ENCODE results near the gene PHF1. TPM values are rescaled to one million over a fixed set of nuclear protein-coding genes. Genes with fewer than 3 reads are reported as not detected.
"Not testable (repeated sequence)": the region's sequence is repeated elsewhere in the genome, so short reads cannot be mapped to it uniquely, and the experiment has no call there.

PHF1 gene
- total RNA-seq (10 to 100 TPM; 55.5 to 70.6 (median 65.4) TPM), polyA plus RNA-seq (76.4 TPM)
- long read RNA-seq, donor 1, transcript PHF1-202 (15 exons, 2,330 nt): major isoform, 18 of 66 reads
- long read RNA-seq, donor 1, transcript PHF1-211 (15 exons, 1,752 nt): minor isoform, 10 of 66 reads
- long read RNA-seq, donor 1, partial matches to known transcripts: 19 of 66 reads
- long read RNA-seq, donor 1, other reads (novel, unspliced or antisense): 18 of 66 reads
- long read RNA-seq, donor 2, transcript PHF1-202 (15 exons, 2,330 nt): major isoform, 26 of 77 reads
- long read RNA-seq, donor 2, transcript PHF1-211 (15 exons, 1,752 nt): minor isoform, 13 of 77 reads
- long read RNA-seq, donor 2, partial matches to known transcripts: 11 of 77 reads
- long read RNA-seq, donor 2, other reads (novel, unspliced or antisense): 26 of 77 reads
- long read RNA-seq, donor 3, transcript PHF1-211 (15 exons, 1,752 nt): minor isoform, 27 of 154 reads
- long read RNA-seq, donor 3, transcript PHF1-202 (15 exons, 2,330 nt): major isoform, 34 of 154 reads
- long read RNA-seq, donor 3, partial matches to known transcripts: 38 of 154 reads
- long read RNA-seq, donor 3, other reads (novel, unspliced or antisense): 52 of 154 reads
- long read RNA-seq, donor 4, transcript PHF1-202 (15 exons, 2,330 nt): major isoform, 28 of 64 reads
- long read RNA-seq, donor 4, transcript PHF1-211 (15 exons, 1,752 nt): minor isoform, 10 of 64 reads
- long read RNA-seq, donor 4, partial matches to known transcripts: 11 of 64 reads
- long read RNA-seq, donor 4, other reads (novel, unspliced or antisense): 15 of 64 reads

GRCh38 chr6:33410711-33411631 lies at the start of gene PHF1:
Gene PHF1 (plus strand): TSS chr6:33411014. CDS start chr6:33412264, 1,250 bp downstream.
- no peaks in the 10 kb centered on the region for H3K4me1 ChIP-seq (ENCODE audit: control insufficient read depth, insufficient read depth, low read length)
- DNase-seq (peak in 2 of 3 donors; percentile 88 to 91), ATAC-seq (peak; percentile 74 to 76)
- 1% methylated on average over 64 of the region's 67 CpGs for WGBS
- H3K9me3 ChIP-seq (ENCODE audit: control insufficient read depth, low read length): no peaks in the 10 kb centered on the region
- no peaks in the 10 kb centered on the region for H3K27me3 ChIP-seq (ENCODE audit: control insufficient read depth, insufficient read depth)
- intact Hi-C loops (cut with DNase I): no loop called here
- peak within 1 kb of the TSS; percentile 99 for H3K4me3 ChIP-seq (ENCODE audit: low read length)
- H3K27ac ChIP-seq (ENCODE audit: low read length): peak within 1 kb of the TSS; percentile 99

GRCh38 chr6:33363486-33363885 lies 47.3 kb upstream of the PHF1 start:
- 79% methylated on average over 12 of the region's 12 CpGs for WGBS
- H3K4me3 ChIP-seq (ENCODE audit: low read length); ATAC-seq; H3K27me3 ChIP-seq (ENCODE audit: control insufficient read depth, insufficient read depth); H3K27ac ChIP-seq (ENCODE audit: low read length); intact Hi-C loops (cut with DNase I); H3K9me3 ChIP-seq (ENCODE audit: control insufficient read depth, low read length); H3K4me1 ChIP-seq (ENCODE audit: control insufficient read depth, insufficient read depth, low read length); DNase-seq: not testable (repeated sequence)

GRCh38 chr6:33364475-33365205 lies 46.2 kb upstream of the PHF1 start:
- H3K4me1 ChIP-seq (ENCODE audit: control insufficient read depth, insufficient read depth, low read length); H3K27ac ChIP-seq (ENCODE audit: low read length); DNase-seq; H3K9me3 ChIP-seq (ENCODE audit: control insufficient read depth, low read length); H3K4me3 ChIP-seq (ENCODE audit: low read length); H3K27me3 ChIP-seq (ENCODE audit: control insufficient read depth, insufficient read depth); intact Hi-C loops (cut with DNase I): not testable (repeated sequence)
- 25% methylated on average over 7 of the region's 8 CpGs for WGBS
- peak; percentile 25 to 44 for ATAC-seq

GRCh38 chr6:33365206-33365971 lies 45.4 kb upstream of the PHF1 start:
- DNase-seq; intact Hi-C loops (cut with DNase I): not testable (repeated sequence)

GRCh38 chr6:33367009-33367714 lies 43.7 kb upstream of the PHF1 start:
- 81% methylated on average over 8 of the region's 8 CpGs for WGBS
- Histone ChIP-seq H3K4me3 (ENCODE audit: low read length) (no peak overlapping the region), H3K27ac (ENCODE audit: low read length) (no peak overlapping the region), H3K4me1 (ENCODE audit: control insufficient read depth, insufficient read depth, low read length) (no peaks in the 10 kb centered on the region), H3K9me3 (ENCODE audit: control insufficient read depth, low read length) (no peaks in the 10 kb centered on the region), H3K27me3 (ENCODE audit: control insufficient read depth, insufficient read depth) (no peaks in the 10 kb centered on the region)
- no peak for ATAC-seq
- DNase-seq: no peak
- intact Hi-C loops (cut with DNase I): no loop called here

More at GRCh38 chr6:33365206-33365971, 45.4 kb upstream of the PHF1 start:
- H3K27me3 ChIP-seq (ENCODE audit: control insufficient read depth, insufficient read depth); H3K9me3 ChIP-seq (ENCODE audit: control insufficient read depth, low read length); H3K4me3 ChIP-seq (ENCODE audit: low read length); H3K4me1 ChIP-seq (ENCODE audit: control insufficient read depth, insufficient read depth, low read length); H3K27ac ChIP-seq (ENCODE audit: low read length): not testable (repeated sequence)
- 85% methylated on average over 10 of the region's 10 CpGs for WGBS
- ATAC-seq: peak in 1 of 2 donors; percentile 30

GRCh38 chr6:33367715-33368025 lies 43.1 kb upstream of the PHF1 start:
- not testable (repeated sequence) for H3K27ac ChIP-seq (ENCODE audit: low read length)

GRCh38 chr6:33371901-33372300 lies 38.9 kb upstream of the PHF1 start:
- intact Hi-C loops (cut with DNase I); ATAC-seq; H3K27me3 ChIP-seq (ENCODE audit: control insufficient read depth, insufficient read depth); H3K27ac ChIP-seq (ENCODE audit: low read length); H3K4me1 ChIP-seq (ENCODE audit: control insufficient read depth, insufficient read depth, low read length); DNase-seq; H3K9me3 ChIP-seq (ENCODE audit: control insufficient read depth, low read length); H3K4me3 ChIP-seq (ENCODE audit: low read length): not testable (repeated sequence)
- WGBS: 91% methylated on average over 8 of the region's 8 CpGs

More at GRCh38 chr6:33367715-33368025, 43.1 kb upstream of the PHF1 start:
- H3K9me3 ChIP-seq (ENCODE audit: control insufficient read depth, low read length); H3K4me3 ChIP-seq (ENCODE audit: low read length); H3K27me3 ChIP-seq (ENCODE audit: control insufficient read depth, insufficient read depth); ATAC-seq; H3K4me1 ChIP-seq (ENCODE audit: control insufficient read depth, insufficient read depth, low read length); DNase-seq; intact Hi-C loops (cut with DNase I): not testable (repeated sequence)
- 81% methylated on average over 5 of the region's 5 CpGs for WGBS

- Histone ChIP-seq H3K9me3 (ENCODE audit: control insufficient read depth, low read length) (no peaks in the 10 kb centered on the region), H3K4me3 (ENCODE audit: low read length) (no peak overlapping the region), H3K4me1 (ENCODE audit: control insufficient read depth, insufficient read depth, low read length) (no peaks in the 10 kb centered on the region), H3K27ac (ENCODE audit: low read length) (no peak overlapping the region), H3K27me3 (ENCODE audit: control insufficient read depth, insufficient read depth) (no peaks in the 10 kb centered on the region)
- intact Hi-C loops (cut with DNase I): no loop called here
- DNase-seq (no peak), ATAC-seq (no peak)
- WGBS: 46% methylated on average over 5 of the region's 5 CpGs
These were observed 38.2 kb upstream of the PHF1 start for GRCh38 chr6:33372526-33373123.
